SK-N-SH (cell line): ENCODE measurements around the gene KCNN3.

Experiments
- EP300 ChIP-seq, 2 experiments: IDR thresholded peaks; 2 replicates each; pipeline versions ENCODE4 v1.4.0 to v1.6.1; 2012; ENCODE audit warnings: borderline replicate concordance in 1 of 2, low read depth in 1 of 2, low read length in 1 of 2
- GATA2 ChIP-seq: sonication (generic); formaldehyde crosslinking; IDR thresholded peaks from 2 replicates; pipeline ENCODE4 v1.5.0; 2020; ENCODE audit warnings: mild to moderate bottlenecking, missing genetic modification reagents
- JUND ChIP-seq: IDR thresholded peaks from 2 replicates; pipeline ENCODE4 v1.4.0; 2012
- MXI1 ChIP-seq: IDR thresholded peaks from 2 replicates; pipeline ENCODE4 v1.6.1; 2012; ENCODE audit warnings: mild to moderate bottlenecking, low read depth, low read length, improper control_type of control experiment
- POLR2AphosphoS5 ChIP-seq: IDR thresholded peaks from 2 replicates; pipeline ENCODE4 v1.6.1; 2012; ENCODE audit warnings: low read depth, low read length
- RCOR1 ChIP-seq: fragments of 150-350 bp; IDR thresholded peaks from 2 replicates; pipeline ENCODE4 v1.6.1; 2017; ENCODE audit warnings: antibody characterized with exemption, low read length
- RFX5 ChIP-seq: IDR thresholded peaks from 2 replicates; pipeline ENCODE4 v1.6.1; 2012; ENCODE audit warnings: mild to moderate bottlenecking, improper control_type of control experiment, low read length
- TAF1 ChIP-seq: IDR thresholded peaks from 2 replicates; pipeline ENCODE4 v1.6.1; 2012; ENCODE audit warnings: low read depth, mild to moderate bottlenecking, low read length, moderate library complexity, borderline replicate concordance
- TEAD4 ChIP-seq: IDR thresholded peaks from 2 replicates; pipeline ENCODE4 v1.4.0; 2012; ENCODE audit warnings: mild to moderate bottlenecking, borderline replicate concordance; ENCODE audit not compliant: insufficient read depth
- TF ChIP-seq, protein P1 (sequence below): fragments of 200-600 bp; sonication (generic); IDR thresholded peaks from 2 replicates; pipeline ENCODE4 v1.6.1; 2017; ENCODE audit warnings: antibody characterized with exemption, mild to moderate bottlenecking, moderate library complexity
- TF ChIP-seq, protein P2 (sequence below): IDR thresholded peaks from 2 replicates; pipeline ENCODE4 v1.4.0; 2012; ENCODE audit warnings: low read depth
- TF ChIP-seq, protein P3 (sequence below): IDR thresholded peaks from 2 replicates; pipeline ENCODE4 v1.6.1; 2012; ENCODE audit warnings: mild to moderate bottlenecking, low read depth, low read length, moderate library complexity
- TF ChIP-seq, protein P4 (sequence below): IDR thresholded peaks from 2 replicates; pipeline ENCODE4 v1.4.0; 2012; ENCODE audit warnings: low read depth, borderline replicate concordance
- TF ChIP-seq, protein P5 (sequence below): fragments of 150-350 bp; IDR thresholded peaks from 2 replicates; pipeline ENCODE4 v1.6.1; 2017; ENCODE audit warnings: antibody characterized with exemption, low read length, low read depth, borderline replicate concordance

DNA sequence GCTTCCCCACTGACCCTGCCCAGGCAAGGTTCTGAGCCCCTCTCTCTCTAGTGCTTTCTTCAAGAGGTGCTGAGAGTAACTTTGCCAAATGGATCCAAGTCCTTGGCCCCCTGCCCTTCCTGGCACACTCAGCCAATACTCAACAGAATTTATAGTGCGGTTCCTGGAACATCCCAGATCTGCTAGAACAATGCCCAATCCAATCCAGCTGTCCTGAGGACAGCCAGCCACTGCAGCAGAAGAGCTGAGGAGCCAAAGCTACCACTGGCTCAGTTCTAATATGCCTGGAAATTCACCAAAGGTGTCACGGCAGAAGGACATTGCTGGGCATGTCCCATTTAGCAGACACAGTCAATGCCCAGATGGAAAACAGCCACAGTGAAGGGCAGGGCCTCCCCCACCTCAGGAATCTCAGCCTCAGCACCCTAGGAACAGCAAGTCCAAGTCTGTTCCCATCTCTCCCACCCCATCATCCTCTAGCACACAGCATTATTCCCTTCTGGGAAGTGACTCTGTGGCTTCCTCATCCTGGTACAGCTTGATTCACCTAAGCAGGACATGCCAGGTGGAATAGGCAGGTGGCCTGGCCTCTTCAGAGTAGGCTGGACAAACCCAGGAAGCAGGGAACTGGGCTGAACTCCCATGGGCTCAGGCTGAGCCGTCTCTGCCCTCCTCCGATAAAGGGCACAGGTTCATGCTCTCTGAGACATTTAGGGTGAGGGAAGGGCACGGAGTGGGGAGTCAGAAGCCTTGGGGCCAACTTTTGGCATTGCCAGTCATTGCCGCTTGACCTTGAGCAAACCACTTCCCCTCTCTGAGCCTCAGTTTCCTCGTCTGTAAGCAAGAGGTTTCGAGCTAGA lies 41.8 kb upstream of the KCNN3 start:
- TF ChIP-seq, protein P1, sequence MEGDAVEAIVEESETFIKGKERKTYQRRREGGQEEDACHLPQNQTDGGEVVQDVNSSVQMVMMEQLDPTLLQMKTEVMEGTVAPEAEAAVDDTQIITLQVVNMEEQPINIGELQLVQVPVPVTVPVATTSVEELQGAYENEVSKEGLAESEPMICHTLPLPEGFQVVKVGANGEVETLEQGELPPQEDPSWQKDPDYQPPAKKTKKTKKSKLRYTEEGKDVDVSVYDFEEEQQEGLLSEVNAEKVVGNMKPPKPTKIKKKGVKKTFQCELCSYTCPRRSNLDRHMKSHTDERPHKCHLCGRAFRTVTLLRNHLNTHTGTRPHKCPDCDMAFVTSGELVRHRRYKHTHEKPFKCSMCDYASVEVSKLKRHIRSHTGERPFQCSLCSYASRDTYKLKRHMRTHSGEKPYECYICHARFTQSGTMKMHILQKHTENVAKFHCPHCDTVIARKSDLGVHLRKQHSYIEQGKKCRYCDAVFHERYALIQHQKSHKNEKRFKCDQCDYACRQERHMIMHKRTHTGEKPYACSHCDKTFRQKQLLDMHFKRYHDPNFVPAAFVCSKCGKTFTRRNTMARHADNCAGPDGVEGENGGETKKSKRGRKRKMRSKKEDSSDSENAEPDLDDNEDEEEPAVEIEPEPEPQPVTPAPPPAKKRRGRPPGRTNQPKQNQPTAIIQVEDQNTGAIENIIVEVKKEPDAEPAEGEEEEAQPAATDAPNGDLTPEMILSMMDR = no peak
- TF ChIP-seq EP300 (IDR thresholded peaks at IDR 0.05; ENCODE audit: borderline replicate concordance in 1 of 2, low read depth in 1 of 2, low read length in 1 of 2) (no peak), JUND (no peak), RFX5 (no peak), RCOR1 (no peak), GATA2 (CRISPR knock-in tag) (no peak), TAF1 (no peak), MXI1 (no peak), TEAD4 (no peak), POLR2AphosphoS5 (no peak)
- TF ChIP-seq, protein P2, sequence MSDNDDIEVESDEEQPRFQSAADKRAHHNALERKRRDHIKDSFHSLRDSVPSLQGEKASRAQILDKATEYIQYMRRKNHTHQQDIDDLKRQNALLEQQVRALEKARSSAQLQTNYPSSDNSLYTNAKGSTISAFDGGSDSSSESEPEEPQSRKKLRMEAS = no peak
- TF ChIP-seq, protein P3, sequence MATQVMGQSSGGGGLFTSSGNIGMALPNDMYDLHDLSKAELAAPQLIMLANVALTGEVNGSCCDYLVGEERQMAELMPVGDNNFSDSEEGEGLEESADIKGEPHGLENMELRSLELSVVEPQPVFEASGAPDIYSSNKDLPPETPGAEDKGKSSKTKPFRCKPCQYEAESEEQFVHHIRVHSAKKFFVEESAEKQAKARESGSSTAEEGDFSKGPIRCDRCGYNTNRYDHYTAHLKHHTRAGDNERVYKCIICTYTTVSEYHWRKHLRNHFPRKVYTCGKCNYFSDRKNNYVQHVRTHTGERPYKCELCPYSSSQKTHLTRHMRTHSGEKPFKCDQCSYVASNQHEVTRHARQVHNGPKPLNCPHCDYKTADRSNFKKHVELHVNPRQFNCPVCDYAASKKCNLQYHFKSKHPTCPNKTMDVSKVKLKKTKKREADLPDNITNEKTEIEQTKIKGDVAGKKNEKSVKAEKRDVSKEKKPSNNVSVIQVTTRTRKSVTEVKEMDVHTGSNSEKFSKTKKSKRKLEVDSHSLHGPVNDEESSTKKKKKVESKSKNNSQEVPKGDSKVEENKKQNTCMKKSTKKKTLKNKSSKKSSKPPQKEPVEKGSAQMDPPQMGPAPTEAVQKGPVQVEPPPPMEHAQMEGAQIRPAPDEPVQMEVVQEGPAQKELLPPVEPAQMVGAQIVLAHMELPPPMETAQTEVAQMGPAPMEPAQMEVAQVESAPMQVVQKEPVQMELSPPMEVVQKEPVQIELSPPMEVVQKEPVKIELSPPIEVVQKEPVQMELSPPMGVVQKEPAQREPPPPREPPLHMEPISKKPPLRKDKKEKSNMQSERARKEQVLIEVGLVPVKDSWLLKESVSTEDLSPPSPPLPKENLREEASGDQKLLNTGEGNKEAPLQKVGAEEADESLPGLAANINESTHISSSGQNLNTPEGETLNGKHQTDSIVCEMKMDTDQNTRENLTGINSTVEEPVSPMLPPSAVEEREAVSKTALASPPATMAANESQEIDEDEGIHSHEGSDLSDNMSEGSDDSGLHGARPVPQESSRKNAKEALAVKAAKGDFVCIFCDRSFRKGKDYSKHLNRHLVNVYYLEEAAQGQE = no peak
- TF ChIP-seq, protein P4, sequence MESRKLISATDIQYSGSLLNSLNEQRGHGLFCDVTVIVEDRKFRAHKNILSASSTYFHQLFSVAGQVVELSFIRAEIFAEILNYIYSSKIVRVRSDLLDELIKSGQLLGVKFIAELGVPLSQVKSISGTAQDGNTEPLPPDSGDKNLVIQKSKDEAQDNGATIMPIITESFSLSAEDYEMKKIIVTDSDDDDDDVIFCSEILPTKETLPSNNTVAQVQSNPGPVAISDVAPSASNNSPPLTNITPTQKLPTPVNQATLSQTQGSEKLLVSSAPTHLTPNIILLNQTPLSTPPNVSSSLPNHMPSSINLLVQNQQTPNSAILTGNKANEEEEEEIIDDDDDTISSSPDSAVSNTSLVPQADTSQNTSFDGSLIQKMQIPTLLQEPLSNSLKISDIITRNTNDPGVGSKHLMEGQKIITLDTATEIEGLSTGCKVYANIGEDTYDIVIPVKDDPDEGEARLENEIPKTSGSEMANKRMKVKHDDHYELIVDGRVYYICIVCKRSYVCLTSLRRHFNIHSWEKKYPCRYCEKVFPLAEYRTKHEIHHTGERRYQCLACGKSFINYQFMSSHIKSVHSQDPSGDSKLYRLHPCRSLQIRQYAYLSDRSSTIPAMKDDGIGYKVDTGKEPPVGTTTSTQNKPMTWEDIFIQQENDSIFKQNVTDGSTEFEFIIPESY = no peak
- TF ChIP-seq, protein P5, sequence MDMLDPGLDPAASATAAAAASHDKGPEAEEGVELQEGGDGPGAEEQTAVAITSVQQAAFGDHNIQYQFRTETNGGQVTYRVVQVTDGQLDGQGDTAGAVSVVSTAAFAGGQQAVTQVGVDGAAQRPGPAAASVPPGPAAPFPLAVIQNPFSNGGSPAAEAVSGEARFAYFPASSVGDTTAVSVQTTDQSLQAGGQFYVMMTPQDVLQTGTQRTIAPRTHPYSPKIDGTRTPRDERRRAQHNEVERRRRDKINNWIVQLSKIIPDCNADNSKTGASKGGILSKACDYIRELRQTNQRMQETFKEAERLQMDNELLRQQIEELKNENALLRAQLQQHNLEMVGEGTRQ = no peak
